AG04450 (cell line): ENCODE results near the gene RXRB. TPM values are rescaled to one million over a fixed set of nuclear protein-coding genes. Genes with fewer than 3 reads are reported as not detected.

Experiments used
- CTCF ChIA-PET: fragments of 300-600, 350-600 bp; formaldehyde crosslinking; extraction: SDS; loops from one replicate; lab custom pipeline; 2022; ENCODE audit warnings: antibody characterized with exemption, inconsistent platforms; lab: Charles Lee
- POLR2A ChIA-PET: fragments of 350-600 bp; formaldehyde crosslinking; extraction: SDS; loops from one replicate; lab custom pipeline; 2021; ENCODE audit warnings: antibody characterized with exemption, inconsistent platforms; lab: Yijun Ruan, JAX
- DNase-seq: peaks from one replicate; pipeline ENCODE4 v3.0.0-alpha.2; 2011; ENCODE audit warnings: low read depth, low spot score
- H3K27ac ChIP-seq: one replicate; pipeline ENCODE4 v1.5.1; 2012; ENCODE audit warnings: low read depth, low read length, control low read depth
- H3K27me3 ChIP-seq: one replicate; pipeline ENCODE4 v1.6.0; 2012; ENCODE audit warnings: low read length; ENCODE audit not compliant: control insufficient read depth, insufficient read depth
- H3K4me3 ChIP-seq: 2 replicates; pipeline ENCODE4 v1.5.1; 2011; ENCODE audit warnings: mild to moderate bottlenecking, low read depth, low read length, control low read depth
- H3K9me3 ChIP-seq: 2 replicates; pipeline ENCODE4 v1.5.1; 2012; ENCODE audit warnings: low read length; ENCODE audit not compliant: control insufficient read depth, insufficient read depth
- polyA plus RNA-seq: library from polyadenylated mRNA; depleted of rRNA; stranded (reverse); fragments of >200 nt; gene quantifications from 2 replicates; pipeline ENCODE4 v1.2.3, GENCODE V29; 2011
- TF ChIP-seq, protein P1 (sequence below): IDR thresholded peaks from 2 replicates; pipeline ENCODE4 v1.5.1; 2011; ENCODE audit warnings: low read depth, low read length, control low read depth, inconsistent platforms

Gene RXRB
- polyA plus RNA-seq, 1 experiment, result 38.5 TPM

GRCh38 chr6:33185654-33186187, 14.7 kb downstream of the RXRB start:
- Histone ChIP-seq H3K27ac (no peak overlapping the region), H3K27me3 (peaks cover 24% of the 10 kb centered on the region), H3K9me3 (no peaks in the 10 kb centered on the region), H3K4me3 (no peak overlapping the region)
- TF ChIP-seq, protein P1, sequence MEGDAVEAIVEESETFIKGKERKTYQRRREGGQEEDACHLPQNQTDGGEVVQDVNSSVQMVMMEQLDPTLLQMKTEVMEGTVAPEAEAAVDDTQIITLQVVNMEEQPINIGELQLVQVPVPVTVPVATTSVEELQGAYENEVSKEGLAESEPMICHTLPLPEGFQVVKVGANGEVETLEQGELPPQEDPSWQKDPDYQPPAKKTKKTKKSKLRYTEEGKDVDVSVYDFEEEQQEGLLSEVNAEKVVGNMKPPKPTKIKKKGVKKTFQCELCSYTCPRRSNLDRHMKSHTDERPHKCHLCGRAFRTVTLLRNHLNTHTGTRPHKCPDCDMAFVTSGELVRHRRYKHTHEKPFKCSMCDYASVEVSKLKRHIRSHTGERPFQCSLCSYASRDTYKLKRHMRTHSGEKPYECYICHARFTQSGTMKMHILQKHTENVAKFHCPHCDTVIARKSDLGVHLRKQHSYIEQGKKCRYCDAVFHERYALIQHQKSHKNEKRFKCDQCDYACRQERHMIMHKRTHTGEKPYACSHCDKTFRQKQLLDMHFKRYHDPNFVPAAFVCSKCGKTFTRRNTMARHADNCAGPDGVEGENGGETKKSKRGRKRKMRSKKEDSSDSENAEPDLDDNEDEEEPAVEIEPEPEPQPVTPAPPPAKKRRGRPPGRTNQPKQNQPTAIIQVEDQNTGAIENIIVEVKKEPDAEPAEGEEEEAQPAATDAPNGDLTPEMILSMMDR, result no peak
- no peak for DNase-seq
- CTCF ChIA-PET, result no interaction called here
- POLR2A ChIA-PET, result no interaction called here

DNA sequence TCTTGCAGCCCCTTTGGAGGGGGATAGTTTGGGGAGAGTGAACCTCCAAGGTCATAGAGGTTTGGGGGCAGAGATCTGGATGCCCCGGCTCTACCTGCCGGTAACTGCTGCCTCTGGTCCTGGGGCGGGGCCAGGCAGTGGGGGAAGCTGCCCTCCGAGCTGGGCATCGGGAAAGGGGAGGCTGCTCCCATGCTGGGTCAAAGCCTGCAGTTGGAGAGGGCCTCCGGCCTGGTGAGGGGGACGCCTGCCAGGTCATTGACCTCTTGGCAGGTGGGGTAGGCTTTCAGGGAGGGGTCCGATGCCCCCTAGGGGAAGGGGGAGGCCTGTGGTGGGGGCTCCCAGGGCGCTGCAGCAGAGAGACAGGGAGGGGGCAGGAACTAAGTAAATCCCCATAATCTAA, 15.3 kb downstream of the RXRB start:
- no peak for DNase-seq
- Histone ChIP-seq H3K27ac (no peak overlapping the region), H3K4me3 (no peak overlapping the region), H3K27me3 (peaks cover 24% of the 10 kb centered on the region), H3K9me3 (no peaks in the 10 kb centered on the region)
- POLR2A ChIA-PET, result no interaction called here
- CTCF ChIA-PET, result no interaction called here
- TF ChIP-seq, protein P1, result no peak

- H3K4me3 ChIP-seq, result no peak overlapping the region
- no peak for DNase-seq
- POLR2A ChIA-PET, result no interaction called here
- H3K27me3 ChIP-seq, result peaks cover 14% of the 10 kb centered on the region
- no peaks in the 10 kb centered on the region; the same call in 1 of the 2 replicates for H3K9me3 ChIP-seq
- TF ChIP-seq, protein P1, result no peak
- CTCF ChIA-PET, result interaction anchor here (0.8 to 1.3 kb wide), 3 partner anchors 11 to 205 kb away, joined by 3 to 6 read pairs (median 5); no protein-coding TSS in a partner anchor
- no peak overlapping the region for H3K27ac ChIP-seq
These were observed 17.3 kb downstream of the RXRB start for GRCh38 chr6:33183071-33183683.

GRCh38 chr6:33181141-33181540, 19.3 kb downstream of the RXRB start:
- H3K27me3 ChIP-seq, result peaks cover 5% of the 10 kb centered on the region
- H3K4me3 ChIP-seq, result no peak overlapping the region
- H3K27ac ChIP-seq, result no peak overlapping the region
- ChIA-PET POLR2A (no interaction called here), CTCF (no interaction called here)
- no peak for DNase-seq
- TF ChIP-seq, protein P1, result no peak
- no peaks in the 10 kb centered on the region; the same call in 1 of the 2 replicates for H3K9me3 ChIP-seq

DNA sequence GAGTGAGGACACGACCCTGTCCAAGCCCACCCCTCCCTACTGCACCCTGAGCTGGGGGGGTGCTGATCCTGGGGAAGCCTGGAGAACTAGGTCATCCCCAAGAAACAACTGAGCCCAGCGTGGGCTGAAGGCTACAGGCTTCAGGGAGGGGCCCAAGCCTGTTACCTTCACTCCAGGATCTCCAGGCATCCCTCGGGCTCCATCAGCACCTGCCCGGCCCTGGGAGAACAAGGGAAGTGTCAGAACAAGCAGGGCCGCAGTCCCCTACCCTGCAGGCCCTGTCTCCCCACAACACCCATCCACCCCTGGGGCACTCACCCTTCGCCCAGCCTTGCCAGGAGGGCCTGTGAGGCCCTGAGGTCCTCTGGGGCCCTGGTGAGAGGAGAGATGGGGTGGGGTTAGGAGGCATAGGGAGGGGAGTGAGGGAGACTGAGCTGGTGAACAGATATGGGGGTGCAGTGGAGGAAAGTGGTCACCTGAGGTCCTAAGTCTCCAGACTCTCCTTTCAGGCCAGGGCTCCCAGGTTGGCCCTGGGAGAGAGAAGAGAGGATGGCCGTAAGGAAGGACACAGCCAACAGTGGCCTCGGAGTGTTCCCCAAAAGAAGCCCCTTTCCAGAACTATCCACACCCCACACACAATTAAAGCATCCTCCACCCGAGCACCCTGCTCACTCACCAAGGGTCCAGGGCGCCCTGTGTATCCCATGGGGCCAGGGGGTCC, 21.6 kb downstream of the RXRB start:
- no peak overlapping the region for H3K4me3 ChIP-seq
- DNase-seq, result no peak
- ChIA-PET CTCF (no interaction called here), POLR2A (no interaction called here)
- no peaks in the 10 kb centered on the region; the same call in 1 of the 2 replicates for H3K9me3 ChIP-seq
- TF ChIP-seq, protein P1, result no peak
- peaks cover 16% of the 10 kb centered on the region for H3K27me3 ChIP-seq
- H3K27ac ChIP-seq, result no peak overlapping the region
